PC-3 (cell line): ENCODE results near the gene LHFPL5. TPM values are rescaled to one million over a fixed set of nuclear protein-coding genes. Genes with fewer than 3 reads are reported as not detected.

ENCODE experiments used
- ATAC-seq: fragments of 200-7000 bp; cut with Tn5 transposase; 2 replicates; pipeline ENCODE4 v1.9.1; 2020; ENCODE audit warnings: mild to moderate bottlenecking, moderate library complexity
- BruUV-seq: library from RNA; stranded (reverse); fragments of 400-500 nt; replicated peaks from 2 replicates; lab custom pipeline; 2021; lab: Mats Ljungman, UMichigan
- CTCF ChIA-PET: fragments of 300-600 bp; sonication (Branson Sonifier 250); formaldehyde crosslinking; loops from one replicate; lab custom pipeline; 2022; ENCODE audit warnings: antibody characterized with exemption; lab: Charles Lee
- POLR2A ChIA-PET: fragments of 300-600 bp; sonication (Branson Sonifier 250); formaldehyde crosslinking; loops from one replicate; lab custom pipeline; 2022; ENCODE audit warnings: antibody characterized with exemption; ENCODE audit not compliant: unreplicated experiment; lab: Charles Lee
- DNase-seq: peaks from one replicate; pipeline ENCODE4 v3.0.0-alpha.2; 2015
- H2AFZ ChIP-seq: fragments of 300-600 bp; sonication (generic); 2 replicates; pipeline ENCODE4 v1.6.0; 2016; ENCODE audit warnings: antibody characterized with exemption, low read length
- H3F3A ChIP-seq: fragments of 300-600 bp; sonication (generic); one replicate; pipeline ENCODE4 v1.6.0; 2017; ENCODE audit warnings: antibody characterized with exemption, low read length, control low read depth, mild to moderate bottlenecking; ENCODE audit not compliant: unreplicated experiment
- H3K27ac ChIP-seq: fragments of 300-600 bp; sonication (generic); 2 replicates; pipeline ENCODE4 v1.5.1; 2016; ENCODE audit warnings: mild to moderate bottlenecking, low read length
- H3K27me3 ChIP-seq: fragments of 300-600 bp; sonication (generic); 2 replicates; pipeline ENCODE4 v1.6.1; 2016; ENCODE audit warnings: low read length, mixed read lengths
- H3K36me3 ChIP-seq: fragments of 300-600 bp; sonication (generic); 2 replicates; pipeline ENCODE4 v1.6.1; 2016; ENCODE audit warnings: low read depth, mixed run types, low read length, mixed read lengths
- H3K4me1 ChIP-seq: fragments of 300-600 bp; sonication (generic); 2 replicates; pipeline ENCODE4 v1.5.1; 2016; ENCODE audit warnings: low read length; ENCODE audit not compliant: insufficient read depth
- H3K4me2 ChIP-seq: fragments of 300-600 bp; sonication (generic); 2 replicates; pipeline ENCODE4 v1.6.0; 2016; ENCODE audit warnings: low read length
- H3K4me3 ChIP-seq: fragments of 300-600 bp; sonication (generic); 2 replicates; pipeline ENCODE4 v1.5.1; 2016; ENCODE audit warnings: mild to moderate bottlenecking, low read length, mixed read lengths
- H3K79me2 ChIP-seq: fragments of 300-600 bp; sonication (generic); 2 replicates; pipeline ENCODE4 v1.6.1; 2017; ENCODE audit warnings: low read length, mixed read lengths
- H3K9ac ChIP-seq: fragments of 300-600 bp; sonication (generic); 2 replicates; pipeline ENCODE4 v1.6.0; 2016; ENCODE audit warnings: mild to moderate bottlenecking, low read length
- H3K9me2 ChIP-seq: fragments of 300-600 bp; sonication (generic); replicated peaks from 2 replicates; pipeline ENCODE4 v1.6.1; 2016; ENCODE audit warnings: mixed run types, low read length, mixed read lengths
- H3K9me3 ChIP-seq: fragments of 300-600 bp; sonication (generic); 2 replicates; pipeline ENCODE4 v1.6.1; 2016; ENCODE audit warnings: low read length, mixed read lengths
- H4K20me1 ChIP-seq: fragments of 300-600 bp; sonication (generic); 2 replicates; pipeline ENCODE4 v1.6.1; 2016; ENCODE audit warnings: low read length, mixed read lengths
- EZH2 ChIP-seq: fragments of 300-600 bp; sonication (generic); IDR thresholded peaks from one replicate; pipeline ENCODE4 v1.6.1; 2017; ENCODE audit warnings: antibody characterized with exemption, mild to moderate bottlenecking, low read length; ENCODE audit not compliant: unreplicated experiment
- EZH2phosphoT487 ChIP-seq: fragments of 300-600 bp; sonication (generic); IDR thresholded peaks from 2 replicates; pipeline ENCODE4 v1.6.1; 2018; ENCODE audit warnings: mild to moderate bottlenecking, antibody characterized with exemption, low read length, borderline replicate concordance
- intact Hi-C: fragments of 100-400 bp; cut with micrococcal nuclease; formaldehyde crosslinking; loops from 2 replicates; pipeline ENCODE4 v1.9.0; 2023
- total RNA-seq: library from RNA; depleted of rRNA; stranded (reverse); fragments of >200 nt; gene quantifications from 2 replicates; pipeline ENCODE4 v1.2.3, GENCODE V29; 2014
- TF ChIP-seq, protein P1 (sequence below): fragments of 300-600 bp; sonication (generic); conservative IDR thresholded peaks from 2 replicates; pipeline ENCODE4 v1.5.1; 2017; ENCODE audit warnings: antibody characterized with exemption, low read depth, mild to moderate bottlenecking, low read length

Gene LHFPL5
- total RNA-seq, 1 experiment from 2014 or later: not detected

DNA sequence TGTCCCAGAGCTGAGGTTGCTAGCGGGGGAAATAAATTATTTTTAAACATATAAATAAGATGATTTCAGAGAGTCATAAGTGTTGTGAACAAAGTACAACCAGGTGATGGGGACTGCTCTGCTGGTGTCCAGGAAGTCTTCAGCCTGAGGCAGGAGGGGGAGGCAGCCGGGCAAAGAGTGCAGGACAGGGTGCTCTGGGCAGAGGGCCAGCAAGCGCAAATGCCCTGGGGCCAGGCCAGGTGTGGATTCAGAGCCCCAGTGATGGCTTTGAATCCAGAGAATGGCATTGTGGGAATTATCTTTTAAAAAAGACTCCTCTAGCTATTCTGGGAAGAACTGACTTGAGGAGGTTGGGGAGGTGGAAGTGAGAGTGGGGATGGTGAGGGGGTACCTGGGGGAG, 22.7 kb upstream of the LHFPL5 start:
- ATAC-seq: peak; percentile 49; the same call in 1 of the 2 replicates
- H3K27ac ChIP-seq: no peak overlapping the region
- BruUV-seq: no TSS peak
- H3K4me1 ChIP-seq: no peaks in the 10 kb centered on the region
- H3K27me3 ChIP-seq: peaks cover 12% of the 10 kb centered on the region
- DNase-seq: peak; percentile 71
- ChIA-PET POLR2A (no interaction called here), CTCF (no interaction called here)
- no peak overlapping the region for H3K9ac ChIP-seq
- no peaks in the 10 kb centered on the region for H3F3A ChIP-seq
- H3K9me2 ChIP-seq: no peaks in the 10 kb centered on the region
- intact Hi-C loops: no loop called here
- no peaks in the 10 kb centered on the region for H3K79me2 ChIP-seq
- no peak overlapping the region for H2AFZ ChIP-seq
- TF ChIP-seq, protein P1, sequence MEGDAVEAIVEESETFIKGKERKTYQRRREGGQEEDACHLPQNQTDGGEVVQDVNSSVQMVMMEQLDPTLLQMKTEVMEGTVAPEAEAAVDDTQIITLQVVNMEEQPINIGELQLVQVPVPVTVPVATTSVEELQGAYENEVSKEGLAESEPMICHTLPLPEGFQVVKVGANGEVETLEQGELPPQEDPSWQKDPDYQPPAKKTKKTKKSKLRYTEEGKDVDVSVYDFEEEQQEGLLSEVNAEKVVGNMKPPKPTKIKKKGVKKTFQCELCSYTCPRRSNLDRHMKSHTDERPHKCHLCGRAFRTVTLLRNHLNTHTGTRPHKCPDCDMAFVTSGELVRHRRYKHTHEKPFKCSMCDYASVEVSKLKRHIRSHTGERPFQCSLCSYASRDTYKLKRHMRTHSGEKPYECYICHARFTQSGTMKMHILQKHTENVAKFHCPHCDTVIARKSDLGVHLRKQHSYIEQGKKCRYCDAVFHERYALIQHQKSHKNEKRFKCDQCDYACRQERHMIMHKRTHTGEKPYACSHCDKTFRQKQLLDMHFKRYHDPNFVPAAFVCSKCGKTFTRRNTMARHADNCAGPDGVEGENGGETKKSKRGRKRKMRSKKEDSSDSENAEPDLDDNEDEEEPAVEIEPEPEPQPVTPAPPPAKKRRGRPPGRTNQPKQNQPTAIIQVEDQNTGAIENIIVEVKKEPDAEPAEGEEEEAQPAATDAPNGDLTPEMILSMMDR: no peak
- TF ChIP-seq EZH2 (no peak), EZH2phosphoT487 (no peak)
- H4K20me1 ChIP-seq: no peaks in the 10 kb centered on the region
- no peak overlapping the region for H3K4me3 ChIP-seq
- no peaks in the 10 kb centered on the region for H3K9me3 ChIP-seq
- H3K4me2 ChIP-seq: no peak overlapping the region
- no peaks in the 10 kb centered on the region for H3K36me3 ChIP-seq

DNA sequence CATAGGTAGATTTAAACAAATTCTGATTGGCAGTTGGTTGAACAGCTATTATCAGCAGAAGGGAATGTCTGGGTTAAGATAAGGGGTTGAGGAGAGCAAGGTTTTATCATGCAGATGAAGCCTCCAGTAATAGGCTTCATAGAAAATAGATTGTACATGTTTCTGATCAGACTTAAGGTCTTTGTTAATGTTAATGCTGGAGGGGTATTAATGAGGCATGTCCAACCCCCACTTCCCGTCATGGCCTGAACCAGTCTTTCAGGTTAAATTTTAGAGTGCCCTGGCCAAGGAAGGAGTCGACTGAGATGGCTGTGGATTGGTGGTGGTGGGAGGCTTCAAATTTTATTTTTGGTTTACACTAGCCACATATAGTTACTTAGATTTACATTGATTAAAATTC, 21.0 kb upstream of the LHFPL5 start:
- POLR2A ChIA-PET: no interaction called here
- ATAC-seq (no peak), DNase-seq (no peak)
- Histone ChIP-seq H3K9me2 (no peaks in the 10 kb centered on the region), H3F3A (no peaks in the 10 kb centered on the region), H3K79me2 (no peaks in the 10 kb centered on the region), H3K4me1 (no peaks in the 10 kb centered on the region), H3K9ac (no peak overlapping the region), H3K36me3 (no peaks in the 10 kb centered on the region), H3K4me2 (no peak overlapping the region), H3K27ac (no peak overlapping the region), H4K20me1 (no peaks in the 10 kb centered on the region), H3K9me3 (no peaks in the 10 kb centered on the region), H3K4me3 (no peak overlapping the region), H3K27me3 (peaks cover 29% of the 10 kb centered on the region), H2AFZ (no peak overlapping the region)
- no peak for TF ChIP-seq EZH2phosphoT487
- TF ChIP-seq, protein P1: no peak
- TF ChIP-seq EZH2: no peak
- BruUV-seq: no TSS peak
- CTCF ChIA-PET: no interaction called here
- intact Hi-C loops: no loop called here

DNA sequence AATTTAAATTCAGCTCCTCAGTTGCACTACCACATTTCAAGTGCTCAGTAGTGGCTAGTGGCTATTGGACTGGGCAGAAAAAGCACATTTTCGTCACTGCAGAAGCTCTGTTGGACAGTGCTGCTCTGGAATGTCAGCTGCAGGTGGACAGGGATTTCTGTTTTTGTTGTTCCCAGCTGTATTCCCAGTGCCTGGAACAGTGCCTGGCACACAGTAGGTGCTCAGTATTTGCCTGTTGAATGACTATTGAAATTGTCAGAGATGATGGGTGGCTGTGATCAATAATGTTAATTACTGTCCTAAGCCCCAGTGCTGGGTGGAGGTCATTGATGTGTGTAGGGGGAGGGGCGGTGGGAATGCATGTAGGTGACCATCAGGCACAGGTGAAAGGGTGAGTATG, 18.9 kb upstream of the LHFPL5 start:
- H2AFZ ChIP-seq: no peak overlapping the region; the same call in 1 of the 2 replicates
- ChIA-PET POLR2A (interaction anchor here (0.8 kb wide), 1 partner anchor 13 kb away, joined by 4 read pairs; no protein-coding TSS in a partner anchor), CTCF (no interaction called here)
- no peak overlapping the region for H3K4me2 ChIP-seq
- H3K27ac ChIP-seq: no peak overlapping the region
- H3K36me3 ChIP-seq: no peaks in the 10 kb centered on the region
- intact Hi-C loops: no loop called here
- H3K9ac ChIP-seq: no peak overlapping the region
- TF ChIP-seq EZH2 (no peak), EZH2phosphoT487 (no peak)
- TF ChIP-seq, protein P1: no peak
- peaks cover 35% of the 10 kb centered on the region for H3K27me3 ChIP-seq
- no peaks in the 10 kb centered on the region for H3F3A ChIP-seq
- no TSS peak for BruUV-seq
- H3K9me3 ChIP-seq: no peaks in the 10 kb centered on the region
- H3K79me2 ChIP-seq: no peaks in the 10 kb centered on the region
- no peaks in the 10 kb centered on the region for H4K20me1 ChIP-seq
- H3K4me3 ChIP-seq: no peak overlapping the region
- ATAC-seq (no peak), DNase-seq (no peak)
- no peaks in the 10 kb centered on the region for H3K9me2 ChIP-seq
- no peaks in the 10 kb centered on the region for H3K4me1 ChIP-seq
